Chondrocyte (in vitro differentiated cells): ENCODE measurements around the gene COLEC12. TPM values are rescaled to one million over a fixed set of nuclear protein-coding genes. Genes with fewer than 3 reads are reported as not detected.

Experiments used
- DNase-seq: peaks from one replicate; pipeline ENCODE4 v3.0.0; 2021; ENCODE audit warnings: mixed read lengths, low spot score
- H3K27ac Mint-ChIP-seq: one replicate; pipeline ENCODE4 v1.8.0; 2021; ENCODE audit warnings: mild to moderate bottlenecking, moderate library complexity, mixed read lengths; ENCODE audit not compliant: unreplicated experiment
- H3K27me3 Mint-ChIP-seq: 2 replicates; pipeline ENCODE4 v1.8.0; 2021; ENCODE audit warnings: low read depth, mixed read lengths
- H3K36me3 Mint-ChIP-seq: 2 replicates; pipeline ENCODE4 v1.8.0; 2021; ENCODE audit warnings: low read depth, mixed read lengths
- H3K4me1 Mint-ChIP-seq: 2 replicates; pipeline ENCODE4 v1.8.0; 2021; ENCODE audit warnings: low read depth, mild to moderate bottlenecking, mixed read lengths
- H3K4me3 Mint-ChIP-seq: one replicate; pipeline ENCODE4 v1.8.0; 2021; ENCODE audit warnings: mild to moderate bottlenecking, moderate library complexity, mixed read lengths; ENCODE audit not compliant: unreplicated experiment
- H3K9me3 Mint-ChIP-seq: 2 replicates; pipeline ENCODE4 v1.8.0; 2021; ENCODE audit warnings: low read depth, mixed read lengths
- CTCF ChIP-seq: fragments of 200-600 bp; sonication (generic); IDR thresholded peaks from 2 replicates; pipeline ENCODE4 v1.5.0; 2021; ENCODE audit warnings: antibody characterized with exemption, mild to moderate bottlenecking, moderate library complexity
- total RNA-seq: library from RNA; stranded (reverse); gene quantifications from 3 replicates; pipeline ENCODE4 v1.2.1, GENCODE V29; 2021

The COLEC12 gene
- total RNA-seq, 1 donor from 2014 or later = 2.1 TPM

GRCh38 chr18:490624-491023 lies 9.9 kb downstream of the COLEC12 start:
- Mint-ChIP-seq H3K36me3 (no peaks in the 10 kb centered on the region), H3K27ac (no peak overlapping the region), H3K27me3 (no peaks in the 10 kb centered on the region), H3K4me3 (no peak overlapping the region), H3K4me1 (peaks cover 37% of the 10 kb centered on the region), H3K9me3 (peaks cover 7% of the 10 kb centered on the region)
- TF ChIP-seq CTCF = no peak
- no peak for DNase-seq

GRCh38 chr18:490024-490366 lies 10.5 kb downstream of the COLEC12 start:
- no peak overlapping the region for H3K27ac Mint-ChIP-seq
- no peaks in the 10 kb centered on the region for H3K27me3 Mint-ChIP-seq
- H3K9me3 Mint-ChIP-seq = peaks cover 7% of the 10 kb centered on the region
- no peaks in the 10 kb centered on the region for H3K36me3 Mint-ChIP-seq
- H3K4me3 Mint-ChIP-seq = no peak overlapping the region
- TF ChIP-seq CTCF = no peak
- DNase-seq = no peak
- H3K4me1 Mint-ChIP-seq = peaks cover 40% of the 10 kb centered on the region

- Mint-ChIP-seq H3K36me3 (no peaks in the 10 kb centered on the region), H3K4me1 (peaks cover 38% of the 10 kb centered on the region), H3K27ac (peak overlapping the region; percentile 18), H3K27me3 (no peaks in the 10 kb centered on the region), H3K4me3 (no peak overlapping the region), H3K9me3 (peaks cover 7% of the 10 kb centered on the region)
- TF ChIP-seq CTCF = no peak
- no peak for DNase-seq
Observed at GRCh38 chr18:489244-490023, 11.1 kb downstream of the COLEC12 start.

GRCh38 chr18:486929-487740 lies 13.4 kb downstream of the COLEC12 start:
- DNase-seq = no peak
- H3K36me3 Mint-ChIP-seq = no peaks in the 10 kb centered on the region
- no peak for TF ChIP-seq CTCF
- H3K9me3 Mint-ChIP-seq = peaks cover 7% of the 10 kb centered on the region
- H3K27me3 Mint-ChIP-seq = no peaks in the 10 kb centered on the region
- H3K4me1 Mint-ChIP-seq = peaks cover 31% of the 10 kb centered on the region
- no peak overlapping the region for H3K4me3 Mint-ChIP-seq
- no peak overlapping the region for H3K27ac Mint-ChIP-seq

GRCh38 chr18:484749-485464 lies 15.6 kb downstream of the COLEC12 start:
- Mint-ChIP-seq H3K4me3 (no peak overlapping the region), H3K27ac (no peak overlapping the region), H3K9me3 (peaks cover 7% of the 10 kb centered on the region), H3K27me3 (no peaks in the 10 kb centered on the region), H3K4me1 (peaks cover 31% of the 10 kb centered on the region), H3K36me3 (no peaks in the 10 kb centered on the region)
- no peak for TF ChIP-seq CTCF
- DNase-seq = no peak
